Measurements from ENCODE around the gene SPEF1.

The SPEF1 gene

DNA sequence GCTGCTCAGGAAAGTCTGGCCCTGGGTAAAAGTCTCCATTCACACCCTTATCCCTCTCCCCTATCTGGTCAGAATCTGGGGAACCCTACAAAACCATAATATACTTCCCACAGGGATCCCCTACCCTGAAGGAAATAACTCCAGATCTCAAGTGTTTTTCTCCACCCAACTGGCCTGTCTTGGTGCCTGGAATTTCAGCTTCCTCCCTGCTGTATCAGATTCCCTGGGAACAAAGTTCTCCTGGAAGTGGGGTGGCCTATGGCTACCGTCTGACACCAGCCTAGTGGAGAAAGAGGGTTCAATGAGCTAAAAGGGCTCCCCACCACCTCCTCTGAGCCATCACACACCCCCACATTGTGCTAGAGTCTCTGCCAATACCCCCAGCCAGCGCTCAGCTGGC is 33.8 kb downstream of the SPEF1 start:
- no peak overlapping the region for H3K27ac Mint-ChIP-seq
- H3K4me1 Mint-ChIP-seq: peaks cover 13 to 23% of the 10 kb centered on the region in 2 donors
- H3K36me3 Mint-ChIP-seq: peaks cover 2 to 3% of the 10 kb centered on the region in 2 donors
- ATAC-seq (replicated peaks) (no peak), DNase-seq (no peak)
- peaks cover 0 to 1% of the 10 kb centered on the region in 2 donors for H3K9me3 Mint-ChIP-seq
- peaks cover 36 to 47% of the 10 kb centered on the region in 2 donors for H3K27me3 Mint-ChIP-seq
- H3K4me3 Mint-ChIP-seq: no peak overlapping the region

DNA sequence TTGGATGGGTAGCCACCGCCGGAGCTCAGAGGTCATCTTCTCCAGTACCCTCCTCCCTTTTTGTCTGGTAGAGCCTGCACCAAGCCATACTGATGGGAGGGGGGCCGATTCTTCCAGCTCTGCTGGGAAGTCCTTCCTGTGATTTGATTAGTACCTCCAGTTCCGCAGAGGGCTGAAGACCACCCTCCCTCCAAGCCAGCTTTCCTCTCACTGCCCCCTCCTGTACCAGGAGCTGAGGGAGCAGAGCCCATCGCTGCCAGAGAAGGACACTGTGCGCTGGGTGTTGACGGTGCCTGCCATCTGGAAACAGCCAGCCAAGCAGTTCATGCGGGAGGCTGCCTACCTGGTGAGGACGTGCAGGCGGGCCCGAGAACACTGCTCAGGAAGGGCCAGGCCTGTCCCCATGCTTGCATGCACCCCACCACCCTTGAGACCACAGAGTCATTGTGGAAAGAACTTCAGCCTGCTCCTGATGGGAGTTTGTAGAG is 35.5 kb downstream of the SPEF1 start:
- H3K9me3 Mint-ChIP-seq: peaks cover 0 to 1% of the 10 kb centered on the region in 2 donors
- H3K4me1 Mint-ChIP-seq: peaks cover 10 to 16% of the 10 kb centered on the region in 2 donors
- ATAC-seq (replicated peaks) (no peak), DNase-seq (no peak)
- no peaks in the 10 kb centered on the region for H3K36me3 Mint-ChIP-seq
- no peak overlapping the region for H3K27ac Mint-ChIP-seq
- peak overlapping the region; percentile 22 to 44 for H3K4me3 Mint-ChIP-seq
- peaks cover 36 to 47% of the 10 kb centered on the region in 2 donors for H3K27me3 Mint-ChIP-seq

DNA sequence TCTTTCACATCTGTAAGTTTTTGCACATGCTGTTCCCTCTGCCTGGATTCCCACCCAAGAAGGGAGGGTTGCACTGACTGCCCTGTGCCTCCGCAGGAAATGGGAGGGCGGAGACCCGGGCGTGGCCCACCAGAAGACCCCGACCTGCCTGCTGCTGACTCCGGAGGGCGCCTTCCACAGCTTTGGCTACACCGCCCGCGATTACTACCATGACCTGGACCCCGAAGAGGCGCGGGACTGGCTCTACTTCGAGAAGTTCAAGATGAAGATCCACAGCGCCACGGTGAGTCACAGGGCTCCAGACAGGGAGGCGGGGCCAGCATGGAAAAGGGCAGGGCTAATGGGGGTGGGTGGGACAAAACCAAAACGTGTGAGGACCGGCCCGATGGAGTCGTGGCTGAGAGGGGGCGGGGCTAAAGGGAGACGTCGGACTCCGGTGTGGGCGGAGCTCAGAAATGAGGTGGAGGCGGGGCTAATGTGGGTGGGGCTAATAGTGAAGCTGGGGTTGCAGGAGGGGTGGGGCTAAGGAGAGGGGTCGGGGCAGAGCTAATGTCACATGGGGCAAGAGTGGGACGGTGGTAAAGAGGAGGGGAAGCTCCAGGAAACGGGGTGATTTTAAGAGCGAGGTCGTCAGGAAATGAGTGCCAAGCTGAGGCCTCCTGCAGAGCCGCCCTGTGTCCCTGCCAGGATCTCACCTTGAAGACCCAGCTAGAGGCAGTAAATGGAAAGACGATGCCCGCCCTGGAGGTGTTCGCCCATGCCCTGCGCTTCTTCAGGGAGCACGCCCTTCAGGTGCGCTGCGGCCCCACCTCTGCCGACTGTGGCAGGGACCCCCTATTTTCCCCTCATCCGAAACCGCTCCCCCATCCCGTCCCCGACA is 36.2 kb downstream of the SPEF1 start:
- Mint-ChIP-seq H3K4me1 (peaks cover 10 to 16% of the 10 kb centered on the region in 2 donors), H3K9me3 (peaks cover 0 to 1% of the 10 kb centered on the region in 2 donors)
- DNase-seq: peak; percentile 68

DNA sequence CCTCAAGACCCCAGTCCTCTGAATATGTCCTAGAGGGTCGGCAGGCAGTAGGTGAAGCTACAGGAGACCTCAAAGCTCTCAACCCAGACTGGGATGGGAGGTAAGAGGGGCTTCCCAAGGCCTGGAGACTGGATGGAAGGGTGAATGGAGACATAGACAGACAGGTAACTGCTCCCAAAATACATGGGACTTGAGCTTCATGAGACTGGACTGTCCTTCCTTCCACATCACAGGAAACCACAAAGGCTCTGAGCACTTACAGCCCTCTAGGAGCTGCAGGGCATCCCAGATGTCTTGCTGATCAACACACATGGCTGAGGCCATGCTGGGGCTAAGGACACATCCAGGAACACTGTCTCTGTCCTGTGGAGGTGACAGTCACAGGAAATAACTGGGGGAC is 37.2 kb downstream of the SPEF1 start:
- Mint-ChIP-seq H3K27ac (no peak overlapping the region), H3K27me3 (peaks cover 41 to 46% of the 10 kb centered on the region in 2 donors), H3K4me3 (no peak overlapping the region), H3K4me1 (peaks cover 10 to 16% of the 10 kb centered on the region in 2 donors), H3K9me3 (peaks cover 0 to 1% of the 10 kb centered on the region in 2 donors), H3K36me3 (no peaks in the 10 kb centered on the region)
- DNase-seq (no peak), ATAC-seq (replicated peaks) (no peak)

More for the DNA sequence above, 36.2 kb downstream of the SPEF1 start:
- ATAC-seq (replicated peaks): peak; percentile 73 to 82
- H3K36me3 Mint-ChIP-seq: no peaks in the 10 kb centered on the region
- H3K27me3 Mint-ChIP-seq: peaks cover 41 to 47% of the 10 kb centered on the region in 2 donors
- peak overlapping the region; percentile 26 for H3K27ac Mint-ChIP-seq
- peak overlapping the region; percentile 74 to 75 for H3K4me3 Mint-ChIP-seq

DNA sequence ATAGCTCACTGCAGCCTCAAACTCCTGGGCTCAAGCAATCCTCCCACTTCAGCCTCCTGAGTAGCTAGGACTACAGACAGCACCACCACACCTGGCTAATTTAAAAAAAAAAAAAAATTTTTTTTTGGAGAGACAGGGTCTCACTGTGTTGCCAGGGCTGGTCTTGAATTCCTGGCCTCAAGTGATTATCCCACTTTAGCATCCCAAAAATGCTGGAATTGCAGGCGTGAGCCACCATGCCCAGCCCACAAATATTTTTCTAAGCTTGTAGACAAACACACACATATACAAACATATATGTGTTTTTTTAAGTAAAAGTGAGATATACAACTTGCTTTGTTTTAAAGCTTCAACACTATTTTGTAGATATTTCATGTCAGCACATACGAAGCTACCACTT is 38.0 kb downstream of the SPEF1 start:
- ATAC-seq (replicated peaks) (no peak), DNase-seq (no peak)
- H3K27ac Mint-ChIP-seq: no peak overlapping the region
- peaks cover 0 to 1% of the 10 kb centered on the region in 2 donors for H3K9me3 Mint-ChIP-seq
- H3K27me3 Mint-ChIP-seq: peaks cover 37 to 38% of the 10 kb centered on the region in 2 donors
- H3K4me3 Mint-ChIP-seq: no peak overlapping the region
- H3K36me3 Mint-ChIP-seq: no peaks in the 10 kb centered on the region
- peaks cover 10 to 16% of the 10 kb centered on the region in 2 donors for H3K4me1 Mint-ChIP-seq

DNA sequence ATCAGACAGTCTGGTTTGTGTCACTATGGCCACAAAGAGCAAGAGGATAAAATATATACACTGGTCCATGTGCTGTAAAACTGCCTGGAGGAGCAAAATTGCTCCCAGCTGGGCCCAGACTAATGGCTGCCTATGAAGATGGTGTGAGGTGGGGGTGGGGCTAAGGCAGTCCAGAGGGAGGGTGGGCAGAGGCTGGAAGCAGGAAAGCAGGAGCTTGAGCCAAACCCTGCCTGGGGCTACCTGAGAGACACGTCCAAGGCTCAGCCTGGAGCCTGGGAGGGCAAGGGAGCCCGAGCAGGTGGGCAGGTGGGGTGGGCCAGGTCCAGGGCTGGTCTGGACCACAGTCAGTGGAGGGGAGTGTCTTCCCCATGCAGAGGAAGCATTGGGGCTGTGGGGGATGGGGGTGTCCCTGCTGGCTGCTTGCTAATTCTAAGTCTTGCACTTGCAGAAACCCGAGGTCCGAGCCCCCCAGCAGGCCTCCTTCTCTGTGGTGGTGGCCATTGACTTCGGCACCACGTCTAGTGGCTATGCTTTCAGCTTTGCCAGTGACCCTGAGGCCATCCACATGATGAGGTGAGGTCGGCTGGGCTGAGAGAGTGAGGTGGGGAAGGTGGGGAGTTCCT is 39.3 kb downstream of the SPEF1 start:
- peaks cover 10 to 16% of the 10 kb centered on the region in 2 donors for H3K4me1 Mint-ChIP-seq
- H3K9me3 Mint-ChIP-seq: peaks cover 0 to 1% of the 10 kb centered on the region in 2 donors
- H3K27ac Mint-ChIP-seq: no peak overlapping the region
- no peak overlapping the region for H3K4me3 Mint-ChIP-seq
- ATAC-seq (replicated peaks) (no peak), DNase-seq (no peak)
- no peaks in the 10 kb centered on the region for H3K36me3 Mint-ChIP-seq
- peaks cover 28% of the 10 kb centered on the region in 2 donors for H3K27me3 Mint-ChIP-seq

DNA sequence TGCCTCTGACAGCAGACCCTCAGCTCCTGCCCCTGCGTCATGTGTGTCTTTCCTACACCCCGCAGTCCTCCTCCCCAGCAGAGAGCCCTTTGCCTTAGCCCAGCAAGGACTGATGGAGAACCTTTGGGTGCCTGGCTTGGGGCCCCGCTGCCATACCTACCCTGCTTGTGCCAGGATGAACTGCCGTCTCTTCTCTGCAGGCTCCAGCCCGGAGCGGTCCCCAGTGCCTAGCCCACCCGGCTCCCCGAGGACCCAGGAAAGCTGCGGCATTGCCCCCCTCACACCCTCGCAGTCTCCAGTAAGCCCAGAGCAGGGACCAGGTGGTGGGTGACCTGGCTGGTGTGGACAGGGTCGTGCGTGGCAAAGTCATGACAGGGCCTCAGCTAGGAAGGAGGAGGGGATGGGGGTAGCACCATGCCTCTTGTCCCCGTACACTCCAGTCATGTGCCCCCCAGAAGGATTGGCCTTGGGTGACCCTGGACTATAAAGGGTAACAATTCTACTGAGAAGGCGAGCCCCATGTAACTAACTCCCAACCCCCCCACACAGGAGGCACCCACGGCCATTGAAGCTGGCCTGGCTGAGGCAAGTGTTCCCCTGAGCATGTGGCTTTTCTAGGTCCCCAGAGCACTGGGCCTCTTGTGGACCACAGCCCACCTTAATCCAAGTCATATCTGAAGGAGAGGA is 40.5 kb downstream of the SPEF1 start:
- ATAC-seq (replicated peaks): no peak
- Mint-ChIP-seq H3K4me3 (no peak overlapping the region), H3K27ac (no peak overlapping the region)

DNA sequence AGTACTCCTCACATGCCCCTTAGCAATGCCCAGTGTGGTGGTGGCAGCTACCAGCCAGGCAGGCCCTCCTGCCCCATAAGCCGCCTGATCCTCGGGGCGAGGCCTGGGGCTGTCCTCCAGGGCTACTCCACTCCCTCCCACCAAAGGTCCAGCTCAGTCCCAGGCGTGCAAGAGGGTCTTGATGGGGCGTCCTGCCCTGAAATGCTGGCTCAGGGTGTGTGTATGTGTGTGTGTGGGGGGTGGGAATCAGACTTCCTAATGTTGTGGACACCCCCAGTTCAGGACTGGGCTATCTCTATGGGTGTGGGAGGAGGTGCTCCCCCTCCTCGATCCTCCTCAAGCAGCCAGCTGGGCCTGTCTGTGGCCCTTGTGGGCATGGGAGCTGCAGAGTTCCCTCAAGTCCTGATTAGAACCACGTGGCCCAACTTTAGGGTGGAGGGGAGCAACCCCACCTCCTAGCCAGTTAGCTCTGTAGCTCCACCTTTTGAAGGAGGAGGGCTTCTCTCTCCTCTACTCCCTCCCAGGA is 41.3 kb downstream of the SPEF1 start:
- ATAC-seq (replicated peaks): no peak
- peaks cover 0 to 1% of the 10 kb centered on the region in 2 donors for H3K9me3 Mint-ChIP-seq
- H3K4me3 Mint-ChIP-seq: no peak overlapping the region
- no peak overlapping the region for H3K27ac Mint-ChIP-seq
- no peaks in the 10 kb centered on the region for H3K36me3 Mint-ChIP-seq
- DNase-seq: no peak
- H3K27me3 Mint-ChIP-seq: peaks cover 9 to 13% of the 10 kb centered on the region in 2 donors
- H3K4me1 Mint-ChIP-seq: peaks cover 7 to 9% of the 10 kb centered on the region in 2 donors

More for the DNA sequence above, 40.5 kb downstream of the SPEF1 start:
- Mint-ChIP-seq H3K36me3 (no peaks in the 10 kb centered on the region), H3K4me1 (peaks cover 10 to 16% of the 10 kb centered on the region in 2 donors), H3K9me3 (peaks cover 0 to 1% of the 10 kb centered on the region in 2 donors), H3K27me3 (peaks cover 17 to 19% of the 10 kb centered on the region in 2 donors)
- DNase-seq: no peak

DNA sequence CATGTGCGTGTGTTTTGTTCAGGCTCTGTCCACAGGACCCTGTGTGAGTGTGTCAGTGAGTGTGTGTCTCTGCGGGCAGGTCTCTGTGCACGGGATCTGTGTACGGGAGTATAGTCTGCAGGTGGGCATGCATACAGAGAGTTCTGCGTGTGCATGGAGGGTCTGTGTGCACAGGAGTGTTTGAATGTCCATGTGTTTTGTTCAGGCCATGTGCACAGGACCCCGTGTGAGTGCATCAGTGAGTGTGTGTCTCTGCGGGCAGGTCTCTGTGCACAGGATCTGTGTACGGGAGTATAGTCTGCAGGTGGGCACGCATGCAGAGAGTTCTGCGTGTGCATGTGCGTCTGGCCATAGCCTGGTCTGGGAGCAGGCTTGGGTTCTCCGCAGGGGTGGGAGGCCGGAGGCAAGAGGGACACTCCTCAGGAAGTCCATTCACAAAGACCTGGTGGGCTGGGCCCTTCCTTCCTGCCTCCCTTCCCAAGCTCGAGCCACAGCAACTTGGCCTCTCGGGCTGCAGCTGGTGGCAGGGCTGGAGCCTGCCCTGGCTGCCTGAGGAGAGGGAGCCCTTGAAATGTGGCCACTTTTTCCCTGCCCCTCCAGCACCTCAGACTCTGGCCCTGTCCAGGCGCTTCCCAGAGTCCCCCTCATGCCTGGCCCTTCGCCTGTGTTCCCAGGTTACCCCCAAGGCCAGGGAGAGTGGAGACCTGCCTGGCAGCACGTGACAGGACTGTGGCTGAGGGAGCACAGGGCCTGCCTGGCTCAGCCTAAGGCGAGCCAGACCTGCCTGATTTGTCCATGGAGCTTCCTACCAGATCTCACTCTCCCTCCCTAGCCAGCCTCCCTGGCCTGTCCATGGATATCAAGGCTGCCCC is 42.0 kb downstream of the SPEF1 start:
- Mint-ChIP-seq H3K4me1 (peaks cover 0 to 2% of the 10 kb centered on the region in 2 donors), H3K36me3 (no peaks in the 10 kb centered on the region), H3K27ac (peak overlapping the region; percentile 28), H3K27me3 (peaks cover 2 to 6% of the 10 kb centered on the region in 2 donors), H3K4me3 (no peak overlapping the region), H3K9me3 (no peaks in the 10 kb centered on the region)
- DNase-seq (no peak), ATAC-seq (replicated peaks) (no peak)

DNA sequence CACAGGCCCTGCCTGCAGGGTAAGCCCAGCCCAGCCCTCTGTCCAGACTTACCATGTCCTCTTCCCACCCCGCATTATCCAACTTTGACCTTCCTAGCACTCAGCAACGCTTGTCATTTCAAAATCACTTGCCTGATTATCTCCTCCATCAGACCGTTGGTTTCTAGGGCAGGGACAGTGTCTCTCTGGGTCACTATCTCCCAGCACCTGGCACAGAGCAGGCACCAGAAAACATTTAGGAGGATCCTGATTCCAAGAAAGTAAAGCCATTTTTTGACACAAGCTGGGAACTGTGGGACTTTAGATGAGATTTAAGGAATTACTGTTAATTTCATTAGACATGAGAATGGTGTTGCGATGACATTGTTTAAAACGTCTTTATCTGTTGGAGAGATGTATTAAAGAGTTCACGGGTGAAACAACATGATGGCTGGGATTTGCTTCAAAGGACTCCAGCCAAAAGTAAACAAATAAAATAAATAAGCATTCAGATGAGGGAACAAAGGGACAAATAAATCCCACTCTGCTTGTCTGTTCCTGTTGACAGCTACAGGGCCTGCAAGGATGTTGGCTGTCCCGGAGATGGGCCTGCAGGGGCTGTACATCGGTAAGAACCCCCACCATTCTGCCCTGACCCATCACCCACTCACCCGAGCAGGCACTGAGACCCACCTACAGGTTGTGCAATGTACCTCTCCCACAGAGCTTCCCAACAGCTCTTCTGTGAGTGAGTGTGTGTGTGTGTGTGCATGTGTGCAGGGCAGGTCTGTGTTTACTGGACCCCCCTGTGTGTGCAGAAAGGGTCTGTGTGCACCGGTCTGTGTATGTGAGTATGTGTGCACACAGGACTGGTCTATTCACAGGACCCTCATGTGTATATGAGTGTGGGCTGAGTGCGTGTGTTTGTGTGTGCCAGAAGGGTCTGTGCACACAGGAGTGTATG is 42.9 kb downstream of the SPEF1 start:
- no peak for DNase-seq
- no peak for ATAC-seq (replicated peaks)
- Mint-ChIP-seq H3K4me3 (no peak overlapping the region), H3K27ac (no peak overlapping the region), H3K4me1 (no peaks in the 10 kb centered on the region), H3K27me3 (peaks cover 8 to 11% of the 10 kb centered on the region in 2 donors), H3K9me3 (no peaks in the 10 kb centered on the region), H3K36me3 (no peaks in the 10 kb centered on the region)

DNA sequence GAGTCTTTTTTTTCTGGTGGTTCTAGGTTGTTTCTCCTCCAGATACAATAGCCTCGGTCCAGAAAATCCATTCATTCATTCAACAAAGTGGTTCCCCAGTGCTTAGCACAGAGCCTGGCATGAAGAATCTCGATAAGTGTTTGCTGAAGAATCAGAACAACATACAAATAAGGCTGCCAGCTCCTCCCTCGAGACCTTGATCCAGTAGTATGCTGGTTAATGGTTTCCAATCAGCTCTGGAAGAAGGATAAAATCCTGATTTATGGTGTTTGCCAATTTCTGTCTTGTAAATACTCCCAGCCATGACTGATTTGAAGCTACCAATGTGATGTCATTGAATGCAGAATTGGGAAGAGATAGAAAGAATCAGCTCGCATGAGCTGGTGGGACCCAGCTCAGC is 45.5 kb downstream of the SPEF1 start:
- Mint-ChIP-seq H3K4me3 (no peak overlapping the region), H3K4me1 (peaks cover 0 to 4% of the 10 kb centered on the region in 2 donors), H3K36me3 (no peaks in the 10 kb centered on the region), H3K9me3 (no peaks in the 10 kb centered on the region), H3K27me3 (peaks cover 29% of the 10 kb centered on the region in 2 donors), H3K27ac (no peak overlapping the region)
- ATAC-seq (replicated peaks): no peak
- no peak for DNase-seq

DNA sequence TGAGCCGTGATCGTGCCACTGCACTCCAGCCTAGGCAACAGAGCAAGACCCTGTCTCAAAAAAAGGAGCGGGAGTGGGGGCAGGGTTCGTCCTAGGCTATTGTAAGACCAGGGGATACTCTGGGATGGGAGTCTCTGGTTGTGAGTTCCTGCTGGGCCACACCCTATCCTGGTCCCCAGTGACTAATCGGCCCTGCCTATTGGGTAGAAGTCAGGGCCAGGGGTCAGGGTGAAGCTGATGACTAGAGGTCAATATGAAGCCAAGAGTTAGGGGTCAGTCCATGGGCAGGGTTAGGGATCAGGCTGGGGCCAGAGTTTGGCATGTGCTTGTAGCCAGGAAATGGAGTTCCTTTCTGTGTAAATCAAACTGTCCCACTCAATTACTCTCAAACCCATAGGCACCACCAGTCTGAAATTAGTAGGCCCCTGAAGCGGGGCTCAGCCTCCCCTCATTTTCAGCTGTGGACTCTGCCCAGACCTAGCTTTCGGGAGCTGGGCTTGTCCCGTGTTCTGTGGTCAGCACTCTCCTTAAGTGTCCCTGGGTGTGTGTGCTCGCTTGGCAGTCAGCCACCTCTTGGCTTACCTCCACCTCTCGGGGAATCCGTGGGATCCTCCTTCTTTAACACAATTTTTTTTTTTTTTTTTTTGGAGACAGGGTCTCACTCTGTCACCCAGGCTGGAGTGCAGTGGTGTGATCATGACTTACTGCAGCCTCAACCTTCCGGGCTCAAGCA is 47.0 kb downstream of the SPEF1 start:
- DNase-seq (no peak), ATAC-seq (replicated peaks) (no peak)
- Mint-ChIP-seq H3K36me3 (no peaks in the 10 kb centered on the region), H3K4me1 (peaks cover 0 to 8% of the 10 kb centered on the region in 2 donors), H3K9me3 (no peaks in the 10 kb centered on the region), H3K4me3 (no peak overlapping the region), H3K27ac (no peak overlapping the region), H3K27me3 (peaks cover 35 to 42% of the 10 kb centered on the region in 2 donors)

Data from stimulated activated naive B cell treated with anti-CD40 and anti-IgM and Interleukin-4, amounts not matched to agents 10 μg/mL and 1 μg/mL and 100 μg/mL, for 72 hours (primary cell).